OCI-LY1 (cell line): ENCODE data around the gene FKBP4.
"Not testable (repeated sequence)": the region's sequence is repeated elsewhere in the genome, so short reads cannot be mapped to it uniquely, and the experiment has no call there.

Source experiments
- H2AFZ ChIP-seq: fragments of 200-600 bp; sonication (generic), shearing (Covaris generic); 2 replicates; pipeline ENCODE4 v1.6.0; 2014; ENCODE audit warnings: antibody characterized with exemption, mild to moderate bottlenecking, low read length
- H3F3A ChIP-seq: fragments of 200-600 bp; sonication (generic), shearing (Covaris generic); 2 replicates; pipeline ENCODE4 v1.6.0; 2014; ENCODE audit warnings: mild to moderate bottlenecking, antibody characterized with exemption, low read length, moderate library complexity; ENCODE audit not compliant: insufficient read depth
- H3K27ac ChIP-seq: fragments of 200-600 bp; sonication (generic); 2 replicates; pipeline ENCODE4 v1.5.1; 2014; ENCODE audit warnings: low read length, mixed run types, mild to moderate bottlenecking, low read depth; ENCODE audit not compliant: poor library complexity, severe bottlenecking
- H3K27me3 ChIP-seq: fragments of 200-600 bp; sonication (generic); 2 replicates; pipeline ENCODE4 v1.6.0; 2014; ENCODE audit warnings: antibody characterized with exemption, mild to moderate bottlenecking, low read length, moderate library complexity; ENCODE audit not compliant: insufficient read depth
- H3K36me3 ChIP-seq: fragments of 200-600 bp; sonication (generic); 2 replicates; pipeline ENCODE4 v1.6.1; 2014; ENCODE audit warnings: mild to moderate bottlenecking, antibody characterized with exemption, low read length, moderate library complexity, mixed read lengths; ENCODE audit not compliant: insufficient read depth
- H3K4me1 ChIP-seq: fragments of 200-600 bp; sonication (generic); 2 replicates; pipeline ENCODE4 v1.5.1; 2014; ENCODE audit warnings: mild to moderate bottlenecking, low read length, moderate library complexity; ENCODE audit not compliant: insufficient read depth, severe bottlenecking
- H3K4me2 ChIP-seq: fragments of 200-600 bp; sonication (generic), shearing (Covaris generic); 2 replicates; pipeline ENCODE4 v1.6.1; 2014; ENCODE audit warnings: low read length
- H3K4me3 ChIP-seq: fragments of 200-600 bp; sonication (generic); 2 replicates; pipeline ENCODE4 v1.5.1; 2014; ENCODE audit warnings: low read length, low read depth, mild to moderate bottlenecking, mixed read lengths; ENCODE audit not compliant: poor library complexity, severe bottlenecking
- H3K79me2 ChIP-seq: fragments of 200-600 bp; shearing (Covaris generic); 2 replicates; pipeline ENCODE4 v1.6.1; 2016; ENCODE audit warnings: mixed run types, low read length, mixed read lengths; ENCODE audit not compliant: insufficient read depth
- H3K9ac ChIP-seq: fragments of 200-600 bp; sonication (generic), shearing (Covaris generic); 2 replicates; pipeline ENCODE4 v1.6.1; 2014; ENCODE audit warnings: mild to moderate bottlenecking, low read length, mixed read lengths
- H3K9me2 ChIP-seq: fragments of 200-600 bp; sonication (generic), shearing (Covaris generic); 2 replicates; pipeline ENCODE4 v1.6.1; 2014; ENCODE audit warnings: low read depth, mild to moderate bottlenecking, low read length, mixed read lengths
- H3K9me3 ChIP-seq: fragments of 200-600 bp; shearing (Covaris generic); 2 replicates; pipeline ENCODE4 v1.6.1; 2014; ENCODE audit warnings: low read length, mixed read lengths
- H4K20me1 ChIP-seq: fragments of 200-600 bp; sonication (generic), shearing (Covaris generic); 2 replicates; pipeline ENCODE4 v1.6.0; 2016; ENCODE audit warnings: mild to moderate bottlenecking, low read length; ENCODE audit not compliant: insufficient read depth
- CTCF ChIP-seq: fragments of 200-600 bp; sonication (generic), shearing (Covaris generic); IDR thresholded peaks from 2 replicates; pipeline ENCODE4 v1.5.1; 2017; ENCODE audit warnings: mild to moderate bottlenecking, antibody characterized with exemption, low read length, moderate library complexity, mixed read lengths
- EZH2 ChIP-seq: fragments of 200-600 bp; sonication (generic), shearing (Covaris generic); IDR thresholded peaks from 2 replicates; pipeline ENCODE4 v1.8.0; 2017; ENCODE audit warnings: borderline replicate concordance, mixed run types, mild to moderate bottlenecking, antibody characterized with exemption, low read length, moderate library complexity, mixed read lengths

FKBP4 gene

GRCh38 chr12:2769866-2770533 lies 24.8 kb upstream of the FKBP4 start:
- no peaks in the 10 kb centered on the region for H3K79me2 ChIP-seq
- H3K27ac ChIP-seq: no peak overlapping the region
- H2AFZ ChIP-seq: no peak overlapping the region
- H3K4me2 ChIP-seq: no peak overlapping the region
- no peaks in the 10 kb centered on the region for H4K20me1 ChIP-seq
- no peaks in the 10 kb centered on the region for H3K4me1 ChIP-seq
- no peaks in the 10 kb centered on the region; the same call in 1 of the 2 replicates for H3K27me3 ChIP-seq
- no peak overlapping the region for H3K9ac ChIP-seq
- H3K9me2 ChIP-seq: no peaks in the 10 kb centered on the region
- TF ChIP-seq EZH2 (no peak), CTCF (no peak)
- no peaks in the 10 kb centered on the region for H3F3A ChIP-seq
- H3K4me3 ChIP-seq: no peak overlapping the region
- H3K9me3 ChIP-seq: no peaks in the 10 kb centered on the region
- no peaks in the 10 kb centered on the region for H3K36me3 ChIP-seq

GRCh38 chr12:2770544-2770943 lies 24.2 kb upstream of the FKBP4 start:
- H3K27me3 ChIP-seq, H3K4me2 ChIP-seq, H3K9me3 ChIP-seq, H3K27ac ChIP-seq, H3K9me2 ChIP-seq, H3K4me1 ChIP-seq, H4K20me1 ChIP-seq, H3K36me3 ChIP-seq, H2AFZ ChIP-seq, H3F3A ChIP-seq, H3K9ac ChIP-seq, H3K4me3 ChIP-seq, H3K79me2 ChIP-seq: not testable (repeated sequence)

- no peaks in the 10 kb centered on the region for H3K9me3 ChIP-seq
- H3F3A ChIP-seq: no peaks in the 10 kb centered on the region
- no peak overlapping the region for H3K4me3 ChIP-seq
- H3K79me2 ChIP-seq: no peaks in the 10 kb centered on the region
- H3K27ac ChIP-seq: no peak overlapping the region
- no peak overlapping the region for H3K4me2 ChIP-seq
- H2AFZ ChIP-seq: no peak overlapping the region
- H3K36me3 ChIP-seq: no peaks in the 10 kb centered on the region
- no peaks in the 10 kb centered on the region for H3K9me2 ChIP-seq
- TF ChIP-seq CTCF (no peak), EZH2 (no peak)
- H3K9ac ChIP-seq: no peak overlapping the region
- H3K27me3 ChIP-seq: no peaks in the 10 kb centered on the region; the same call in 1 of the 2 replicates
- no peaks in the 10 kb centered on the region for H4K20me1 ChIP-seq
- H3K4me1 ChIP-seq: no peaks in the 10 kb centered on the region
Measured at GRCh38 chr12:2772370-2772769, 22.4 kb upstream of the FKBP4 start.
